Measurements from ENCODE around the gene CCL28. TPM values are rescaled to one million over a fixed set of nuclear protein-coding genes. Genes with fewer than 3 reads are reported as not detected.

Gene CCL28
- total and polyA plus RNA-seq, 2 donors (not counting 3 experiments of a cell fraction or from before 2014, with no cell fraction given), result 1.2 to 1.8 TPM

GRCh38 chr5:43386960-43387362 lies 25.2 kb downstream of the CCL28 start:
- no peak overlapping the region for H3K9ac ChIP-seq (replicated peaks; ENCODE audit: extremely low read depth, insufficient read depth, low read length)
- no peaks in the 10 kb centered on the region for H3K9me3 ChIP-seq (replicated peaks; ENCODE audit: control insufficient read depth, insufficient read depth, low read length)
- no peak overlapping the region for H3K27ac ChIP-seq (ENCODE audit: insufficient read depth, low read depth, low read length)
- H3K79me2 ChIP-seq (ENCODE audit: control insufficient read depth, insufficient read depth, low read length), result no peaks in the 10 kb centered on the region
- ChIA-PET CTCF (interaction anchor here (0.9 to 1.2 kb wide), 2 partner anchors 81 to 155 kb away, joined by 3 to 4 read pairs; no protein-coding TSS in a partner anchor), POLR2A (no interaction called here)
- no peaks in the 10 kb centered on the region for H3K36me3 ChIP-seq (ENCODE audit: control insufficient read depth in 2 of 2, extremely low read depth in 1 of 2, insufficient read depth in 2 of 2, low read length in 2 of 2)
- no peak overlapping the region for H2AFZ ChIP-seq (ENCODE audit: low read depth, low read length)
- dilution Hi-C loops (cut with MboI; ENCODE audit: extremely low pct_ligation_motif_present, low sequenced_read_pairs), result no loop called here
- BruUV-seq (replicated peaks), result no TSS peak
- TF ChIP-seq MAX (IDR thresholded peaks at IDR 0.05; ENCODE audit: insufficient read depth, insufficient read length) (no peak), POLR2AphosphoS5 (IDR thresholded peaks at IDR 0.05; ENCODE audit: insufficient read depth, low read depth, low read length) (no peak), MYC (IDR thresholded peaks at IDR 0.05; ENCODE audit: low read depth, low read length) (no peak), EZH2 (IDR thresholded peaks at IDR 0.05; ENCODE audit: borderline replicate concordance, low read depth, low read length, severe bottlenecking) (no peak), FOS (IDR thresholded peaks at IDR 0.05; ENCODE audit: borderline replicate concordance, insufficient read depth, low read length) (no peak), POLR2A (IDR thresholded peaks at IDR 0.05; ENCODE audit: low read depth, low read length) (no peak)
- no peaks in the 10 kb centered on the region for H3K4me1 ChIP-seq (ENCODE audit: control insufficient read depth, extremely low read depth, insufficient read depth, low read length)
- intact Hi-C loops (cut with micrococcal nuclease), result loop anchor here (10.0 kb wide), 1 partner anchor 482 kb away; no protein-coding TSS in a partner anchor
- H4K20me1 ChIP-seq (replicated peaks; ENCODE audit: control insufficient read depth, extremely low read depth, insufficient read depth, low read length), result no peaks in the 10 kb centered on the region
- no peak overlapping the region for H3K4me3 ChIP-seq (replicated peaks in 1 of 3; ENCODE audit: insufficient read depth in 1 of 3, low read depth in 1 of 3, low read length in 3 of 3)
- DNase-seq (ENCODE audit: low read depth, low spot score), result no peak
- no peak overlapping the region for H3K4me2 ChIP-seq (ENCODE audit: insufficient read depth, low read length)
- no peak for FAIRE-seq
- no peaks in the 10 kb centered on the region for H3K27me3 ChIP-seq (ENCODE audit: control insufficient read depth in 2 of 2, insufficient read depth in 2 of 2, low read length in 2 of 2)
- H3K9me1 ChIP-seq (replicated peaks; ENCODE audit: control insufficient read depth, extremely low read depth, insufficient read depth, low read length), result no peaks in the 10 kb centered on the region

- POLR2A ChIA-PET, result no interaction called here
- DNase-seq (ENCODE audit: low read depth, low spot score), result no peak
- Histone ChIP-seq H3K27ac (ENCODE audit: insufficient read depth, low read depth, low read length) (no peak overlapping the region), H3K9ac (replicated peaks; ENCODE audit: extremely low read depth, insufficient read depth, low read length) (no peak overlapping the region), H3K9me3 (replicated peaks; ENCODE audit: control insufficient read depth, insufficient read depth, low read length) (no peaks in the 10 kb centered on the region), H3K36me3 (ENCODE audit: control insufficient read depth in 2 of 2, extremely low read depth in 1 of 2, insufficient read depth in 2 of 2, low read length in 2 of 2) (no peaks in the 10 kb centered on the region), H4K20me1 (replicated peaks; ENCODE audit: control insufficient read depth, extremely low read depth, insufficient read depth, low read length) (no peaks in the 10 kb centered on the region), H3K4me2 (ENCODE audit: insufficient read depth, low read length) (no peak overlapping the region), H3K27me3 (ENCODE audit: control insufficient read depth in 2 of 2, insufficient read depth in 2 of 2, low read length in 2 of 2) (no peaks in the 10 kb centered on the region), H3K79me2 (ENCODE audit: control insufficient read depth, insufficient read depth, low read length) (no peaks in the 10 kb centered on the region), H3K4me1 (ENCODE audit: control insufficient read depth, extremely low read depth, insufficient read depth, low read length) (no peaks in the 10 kb centered on the region), H2AFZ (ENCODE audit: low read depth, low read length) (no peak overlapping the region), H3K9me1 (replicated peaks; ENCODE audit: control insufficient read depth, extremely low read depth, insufficient read depth, low read length) (no peaks in the 10 kb centered on the region), H3K4me3 (replicated peaks in 1 of 3; ENCODE audit: insufficient read depth in 1 of 3, low read depth in 1 of 3, low read length in 3 of 3) (no peak overlapping the region)
- BruUV-seq (replicated peaks), result no TSS peak
- intact Hi-C loops (cut with micrococcal nuclease) (no loop called here), dilution Hi-C loops (cut with MboI; ENCODE audit: extremely low pct_ligation_motif_present, low sequenced_read_pairs) (no loop called here)
- CTCF ChIA-PET, result interaction anchor here (2.2 kb wide), 1 partner anchor 13 kb away, joined by 6 read pairs; no protein-coding TSS in a partner anchor
- no peak for TF ChIP-seq EZH2 (IDR thresholded peaks at IDR 0.05; ENCODE audit: borderline replicate concordance, low read depth, low read length, severe bottlenecking)
- TF ChIP-seq MAX (IDR thresholded peaks at IDR 0.05; ENCODE audit: insufficient read depth, insufficient read length), result no peak
- no peak for TF ChIP-seq FOS (IDR thresholded peaks at IDR 0.05; ENCODE audit: borderline replicate concordance, insufficient read depth, low read length)
- TF ChIP-seq POLR2AphosphoS5 (IDR thresholded peaks at IDR 0.05; ENCODE audit: insufficient read depth, low read depth, low read length), result no peak
- no peak for TF ChIP-seq CTCF (IDR thresholded peaks at IDR 0.05; ENCODE audit: extremely low read depth in 1 of 2, insufficient read depth in 1 of 2, low read depth in 1 of 2, low read length in 2 of 2)
- TF ChIP-seq JUN (IDR thresholded peaks at IDR 0.05; ENCODE audit: borderline replicate concordance, insufficient read depth, insufficient read length, low read depth), result no peak
- no peak for TF ChIP-seq MYC (IDR thresholded peaks at IDR 0.05; ENCODE audit: low read depth, low read length)
- no peak for FAIRE-seq
Observed at GRCh38 chr5:43376496-43377140, 35.6 kb downstream of the CCL28 start.

Measured in endothelial cell of umbilical vein (primary cell).